T-helper 22 cell (primary cell): ENCODE data around the gene KRT4.
"Not testable (repeated sequence)": the region's sequence is repeated elsewhere in the genome, so short reads cannot be mapped to it uniquely, and the experiment has no call there.

Experiments
- DNase-seq: peaks from one replicate; pipeline ENCODE4 v3.0.0-alpha.2; 2020; ENCODE audit warnings: low read depth

Gene KRT4

GRCh38 chr12:52807544-52808470 lies 6.1 kb downstream of the KRT4 start:
- DNase-seq = no peak

- no peak for DNase-seq
Observed at GRCh38 chr12:52806821-52807543, 6.9 kb downstream of the KRT4 start.

GRCh38 chr12:52806169-52806811 lies 7.6 kb downstream of the KRT4 start:
- DNase-seq = no peak

GRCh38 chr12:52805739-52806138 lies 8.2 kb downstream of the KRT4 start:
- DNase-seq = no peak

- no peak for DNase-seq
Observed at GRCh38 chr12:52805000-52805399, 8.9 kb downstream of the KRT4 start.

- DNase-seq = no peak
Observed at GRCh38 chr12:52802442-52802841, 11.5 kb downstream of the KRT4 start.

GRCh38 chr12:52801773-52802172 lies 12.1 kb downstream of the KRT4 start:
- DNase-seq = no peak

- no peak for DNase-seq
Observed at GRCh38 chr12:52800259-52800917, 13.5 kb downstream of the KRT4 start.

- DNase-seq = no peak
Observed at GRCh38 chr12:52799505-52800211, 14.3 kb downstream of the KRT4 start.

- no peak for DNase-seq
Observed at GRCh38 chr12:52798671-52799504, 15.0 kb downstream of the KRT4 start.

- no peak for DNase-seq
Observed at GRCh38 chr12:52798003-52798670, 15.8 kb downstream of the KRT4 start.

- DNase-seq = no peak
Observed at GRCh38 chr12:52797529-52797894, 16.4 kb downstream of the KRT4 start.

GRCh38 chr12:52796839-52797528 lies 16.9 kb downstream of the KRT4 start:
- DNase-seq = no peak

GRCh38 chr12:52796429-52796794 lies 17.5 kb downstream of the KRT4 start:
- no peak for DNase-seq

GRCh38 chr12:52795694-52796428 lies 18.1 kb downstream of the KRT4 start, which contains the start of gene KRT3:
TSS of gene KRT3 (minus strand) at chr12:52796117. CDS start at chr12:52796042, 75 bp downstream.
- DNase-seq = no peak

- DNase-seq = not testable (repeated sequence)
Observed at GRCh38 chr12:52795332-52795674, 18.6 kb downstream of the KRT4 start.

GRCh38 chr12:52794479-52795331 lies 19.2 kb downstream of the KRT4 start:
- DNase-seq = no peak
